ENCODE data around the gene THNSL1.

Gene THNSL1

GRCh38 chr10:25065761-25066476 is 49.5 kb downstream of the THNSL1 start:
- POLR2A ChIA-PET, result no interaction called here
- CTCF ChIA-PET, result no interaction called here
- TF ChIP-seq FOXA1 (IDR thresholded peaks at IDR 0.05) (no peak), SP1 (IDR thresholded peaks at IDR 0.05) (no peak)
- no peak for DNase-seq (ENCODE audit: extremely low spot score)

DNA sequence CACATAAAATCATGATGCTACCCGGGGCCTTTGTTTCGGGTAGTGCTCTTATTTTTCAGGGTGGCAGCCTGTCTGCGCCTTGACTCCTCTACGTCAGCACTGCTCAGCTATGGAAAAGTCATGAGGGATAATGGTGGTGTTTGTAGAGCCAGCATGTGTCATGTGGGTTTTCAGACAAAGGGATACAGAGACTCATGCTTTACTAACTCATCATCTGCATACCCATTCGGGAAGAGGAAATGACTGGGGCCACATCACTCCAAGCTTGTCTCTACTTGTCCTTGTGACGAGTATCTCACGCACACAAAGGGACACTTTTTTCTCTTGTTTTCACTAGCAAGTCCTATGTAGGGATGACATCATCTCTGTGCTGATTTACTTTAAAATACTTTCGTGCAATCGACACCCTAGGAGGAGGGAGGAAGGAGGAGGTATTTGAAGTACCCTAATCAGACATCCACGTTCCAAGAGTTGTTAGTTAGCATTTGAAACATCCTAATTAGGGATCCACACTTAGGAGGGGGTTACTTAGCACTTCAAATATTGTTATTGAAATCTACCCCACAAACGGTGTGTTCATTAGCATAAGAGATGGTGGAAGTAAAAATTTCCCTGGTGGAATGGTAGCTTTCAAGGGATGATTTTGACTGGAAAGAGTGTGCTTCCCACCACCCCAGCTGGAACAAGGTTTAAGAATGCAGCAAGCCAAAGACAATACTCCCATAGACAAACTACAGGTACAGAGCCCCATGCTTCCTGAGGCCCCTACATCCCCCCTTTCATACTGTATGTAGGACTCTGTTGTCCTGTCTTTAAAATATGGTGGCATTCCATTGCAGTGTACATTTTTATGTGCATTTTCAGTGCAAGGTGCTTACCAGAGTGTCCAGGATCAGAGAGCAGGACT is 52.0 kb downstream of the THNSL1 start:
- ChIA-PET POLR2A (no interaction called here), CTCF (interaction anchor here (1.5 kb wide), 1 partner anchor 13 kb away, joined by 3 read pairs; no protein-coding TSS in a partner anchor)
- TF ChIP-seq NFRKB (IDR thresholded peaks at IDR 0.05) (no peak), HDGF (IDR thresholded peaks at IDR 0.05; ENCODE audit: borderline replicate concordance) (no peak), BHLHE40 (IDR thresholded peaks at IDR 0.05; ENCODE audit: borderline replicate concordance) (no peak)
- TF ChIP-seq, protein P1, sequence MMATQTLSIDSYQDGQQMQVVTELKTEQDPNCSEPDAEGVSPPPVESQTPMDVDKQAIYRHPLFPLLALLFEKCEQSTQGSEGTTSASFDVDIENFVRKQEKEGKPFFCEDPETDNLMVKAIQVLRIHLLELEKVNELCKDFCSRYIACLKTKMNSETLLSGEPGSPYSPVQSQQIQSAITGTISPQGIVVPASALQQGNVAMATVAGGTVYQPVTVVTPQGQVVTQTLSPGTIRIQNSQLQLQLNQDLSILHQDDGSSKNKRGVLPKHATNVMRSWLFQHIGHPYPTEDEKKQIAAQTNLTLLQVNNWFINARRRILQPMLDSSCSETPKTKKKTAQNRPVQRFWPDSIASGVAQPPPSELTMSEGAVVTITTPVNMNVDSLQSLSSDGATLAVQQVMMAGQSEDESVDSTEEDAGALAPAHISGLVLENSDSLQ (IDR thresholded peaks at IDR 0.05), result no peak
- DNase-seq (ENCODE audit: extremely low spot score), result no peak

GRCh38 chr10:25071227-25071626 is 54.8 kb downstream of the THNSL1 start:
- no peak for TF ChIP-seq ARNT (IDR thresholded peaks at IDR 0.05)
- TF ChIP-seq SP1 (IDR thresholded peaks at IDR 0.05), result no peak
- no peak for TF ChIP-seq ZNF384 (IDR thresholded peaks at IDR 0.05)
- TF ChIP-seq CTBP1 (IDR thresholded peaks at IDR 0.05; ENCODE audit: borderline replicate concordance), result no peak
- no peak for TF ChIP-seq FOXM1 (IDR thresholded peaks at IDR 0.05; ENCODE audit: borderline replicate concordance)
- no peak for TF ChIP-seq FOXK2 (IDR thresholded peaks at IDR 0.05)
- TF ChIP-seq SUZ12 (IDR thresholded peaks at IDR 0.05), result no peak
- no peak for TF ChIP-seq TARDBP (IDR thresholded peaks at IDR 0.05)
- ChIA-PET CTCF (interaction anchor here (0.7 to 1.1 kb wide), 2 partner anchors 10 to 287 kb away, joined by 3 to 4 read pairs; no protein-coding TSS in a partner anchor), POLR2A (no interaction called here)
- no peak for DNase-seq (ENCODE audit: extremely low spot score)

DNA sequence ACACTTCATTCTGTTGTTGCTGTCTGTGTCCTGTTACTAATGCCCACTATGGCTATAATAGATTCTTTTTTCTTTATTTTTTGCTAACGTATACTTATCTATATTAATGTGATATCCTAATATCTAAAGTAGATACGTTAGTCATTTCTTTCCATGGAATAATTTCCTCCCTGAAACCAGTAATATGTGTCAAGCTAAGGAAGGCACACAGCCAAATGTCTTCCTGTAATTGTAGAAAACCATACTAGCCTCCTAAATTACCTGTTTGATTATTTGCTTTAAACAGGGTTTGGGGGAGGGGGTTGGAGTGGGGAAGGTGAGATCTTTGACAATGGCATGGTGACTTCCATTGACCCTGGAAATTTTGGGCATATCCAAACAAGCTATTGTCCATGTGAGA is 56.4 kb downstream of the THNSL1 start:
- no peak for DNase-seq (ENCODE audit: extremely low spot score)
- TF ChIP-seq FOXK2 (IDR thresholded peaks at IDR 0.05), result no peak
- no peak for TF ChIP-seq SP1 (IDR thresholded peaks at IDR 0.05)
- TF ChIP-seq FOXM1 (IDR thresholded peaks at IDR 0.05; ENCODE audit: borderline replicate concordance), result no peak
- no peak for TF ChIP-seq FOXA1 (IDR thresholded peaks at IDR 0.05)
- no peak for TF ChIP-seq ZNF384 (IDR thresholded peaks at IDR 0.05)
- no peak for TF ChIP-seq CTBP1 (IDR thresholded peaks at IDR 0.05; ENCODE audit: borderline replicate concordance)
- TF ChIP-seq NFRKB (IDR thresholded peaks at IDR 0.05), result no peak
- TF ChIP-seq L3MBTL2 (conservative IDR thresholded peaks at IDR 0.05), result no peak
- no peak for TF ChIP-seq LEF1 (IDR thresholded peaks at IDR 0.05; ENCODE audit: borderline replicate concordance)
- no peak for TF ChIP-seq BHLHE40 (IDR thresholded peaks at IDR 0.05; ENCODE audit: borderline replicate concordance)
- no peak for TF ChIP-seq SUZ12 (IDR thresholded peaks at IDR 0.05)
- no peak for TF ChIP-seq TARDBP (IDR thresholded peaks at IDR 0.05)
- TF ChIP-seq HDGF (IDR thresholded peaks at IDR 0.05; ENCODE audit: borderline replicate concordance), result no peak
- TF ChIP-seq, protein P1 (IDR thresholded peaks at IDR 0.05), result no peak
- no peak for TF ChIP-seq ARNT (IDR thresholded peaks at IDR 0.05)
- TF ChIP-seq ELF4 (IDR thresholded peaks at IDR 0.05), result no peak
- CTCF ChIA-PET, result interaction anchor here (0.6 kb wide), 1 partner anchor 75 kb away, joined by 3 read pairs; no protein-coding TSS in a partner anchor
- POLR2A ChIA-PET, result no interaction called here

- DNase-seq (ENCODE audit: extremely low spot score), result no peak
- CTCF ChIA-PET, result interaction anchor here (0.6 kb wide), 1 partner anchor 18 kb away, joined by 3 read pairs; no protein-coding TSS in a partner anchor
- POLR2A ChIA-PET, result no interaction called here
- TF ChIP-seq SUZ12 (IDR thresholded peaks at IDR 0.05) (no peak), NFRKB (IDR thresholded peaks at IDR 0.05) (no peak), HDGF (IDR thresholded peaks at IDR 0.05; ENCODE audit: borderline replicate concordance) (no peak), FOXK2 (IDR thresholded peaks at IDR 0.05) (no peak), ARNT (IDR thresholded peaks at IDR 0.05) (no peak), BHLHE40 (IDR thresholded peaks at IDR 0.05; ENCODE audit: borderline replicate concordance) (no peak), SP1 (IDR thresholded peaks at IDR 0.05) (no peak)
- TF ChIP-seq, protein P1 (IDR thresholded peaks at IDR 0.05), result no peak
These were observed 59.4 kb downstream of the THNSL1 start for GRCh38 chr10:25075825-25076224.
